HUES6 (cell line): Measurements from ENCODE around the gene MUC5B.

Source experiments
- H3K27ac ChIP-seq: 2 replicates; pipeline ENCODE4 v1.7.0; 2013; ENCODE audit warnings: low read depth, mild to moderate bottlenecking, low read length, inconsistent platforms
- H3K27me3 ChIP-seq: 2 replicates; pipeline ENCODE4 v1.6.1; 2013; ENCODE audit warnings: low read length; ENCODE audit not compliant: control insufficient read depth, insufficient read depth
- H3K36me3 ChIP-seq: 2 replicates; pipeline ENCODE4 v1.6.1; 2013; ENCODE audit warnings: low read length; ENCODE audit not compliant: control insufficient read depth, insufficient read depth
- H3K4me1 ChIP-seq: 2 replicates; pipeline ENCODE4 v1.6.1; 2013; ENCODE audit warnings: low read length; ENCODE audit not compliant: control insufficient read depth, insufficient read depth
- H3K4me3 ChIP-seq: 2 replicates; pipeline ENCODE4 v1.5.1; 2013; ENCODE audit warnings: low read depth, low read length
- H3K9ac ChIP-seq: one replicate; pipeline ENCODE4 v1.6.1; 2013; ENCODE audit warnings: mild to moderate bottlenecking, low read length
- H3K9me3 ChIP-seq: 2 replicates; pipeline ENCODE4 v1.6.1; 2013; ENCODE audit warnings: low read depth, low read length; ENCODE audit not compliant: control insufficient read depth, insufficient read depth

MUC5B gene

GRCh38 chr11:1285316-1285744 lies 62.5 kb downstream of the MUC5B start:
- Histone ChIP-seq H3K4me3 (no peak overlapping the region), H3K27ac (no peak overlapping the region), H3K9me3 (no peaks in the 10 kb centered on the region), H3K27me3 (no peaks in the 10 kb centered on the region), H3K9ac (no peak overlapping the region), H3K36me3 (peaks cover 71% of the 10 kb centered on the region), H3K4me1 (peaks cover 5% of the 10 kb centered on the region; the same call in 1 of the 2 replicates)

GRCh38 chr11:1285876-1286275 lies 63.0 kb downstream of the MUC5B start:
- H3K27me3 ChIP-seq: no peaks in the 10 kb centered on the region
- no peak overlapping the region for H3K4me3 ChIP-seq
- no peak overlapping the region for H3K27ac ChIP-seq
- no peaks in the 10 kb centered on the region for H3K9me3 ChIP-seq
- peaks cover 5% of the 10 kb centered on the region; the same call in 1 of the 2 replicates for H3K4me1 ChIP-seq
- no peak overlapping the region for H3K9ac ChIP-seq
- H3K36me3 ChIP-seq: peaks cover 72% of the 10 kb centered on the region

- Histone ChIP-seq H3K9me3 (no peaks in the 10 kb centered on the region), H3K9ac (no peak overlapping the region), H3K4me3 (no peak overlapping the region), H3K27me3 (no peaks in the 10 kb centered on the region), H3K27ac (no peak overlapping the region), H3K4me1 (no peaks in the 10 kb centered on the region), H3K36me3 (peaks cover 62% of the 10 kb centered on the region)
These were observed 65.1 kb downstream of the MUC5B start for GRCh38 chr11:1287928-1288327.

- H3K36me3 ChIP-seq: peaks cover 58% of the 10 kb centered on the region
- no peaks in the 10 kb centered on the region for H3K9me3 ChIP-seq
- H3K4me3 ChIP-seq: no peak overlapping the region
- H3K4me1 ChIP-seq: no peaks in the 10 kb centered on the region
- no peaks in the 10 kb centered on the region for H3K27me3 ChIP-seq
- no peak overlapping the region for H3K27ac ChIP-seq
- H3K9ac ChIP-seq: no peak overlapping the region
These were observed 65.7 kb downstream of the MUC5B start for GRCh38 chr11:1288426-1289151.

GRCh38 chr11:1289211-1289935 lies 66.5 kb downstream of the MUC5B start:
- no peaks in the 10 kb centered on the region for H3K27me3 ChIP-seq
- H3K4me3 ChIP-seq: no peak overlapping the region
- H3K9ac ChIP-seq: no peak overlapping the region
- H3K9me3 ChIP-seq: no peaks in the 10 kb centered on the region
- H3K36me3 ChIP-seq: peaks cover 61% of the 10 kb centered on the region
- no peak overlapping the region for H3K27ac ChIP-seq
- H3K4me1 ChIP-seq: no peaks in the 10 kb centered on the region

- H3K27ac ChIP-seq: no peak overlapping the region
- no peaks in the 10 kb centered on the region for H3K4me1 ChIP-seq
- H3K9me3 ChIP-seq: no peaks in the 10 kb centered on the region
- H3K4me3 ChIP-seq: no peak overlapping the region
- H3K27me3 ChIP-seq: no peaks in the 10 kb centered on the region
- peaks cover 56% of the 10 kb centered on the region for H3K36me3 ChIP-seq
- H3K9ac ChIP-seq: no peak overlapping the region
These were observed 67.5 kb downstream of the MUC5B start for GRCh38 chr11:1290052-1291040.

GRCh38 chr11:1291295-1292017 lies 68.6 kb downstream of the MUC5B start:
- Histone ChIP-seq H3K36me3 (peaks cover 48% of the 10 kb centered on the region), H3K27me3 (no peaks in the 10 kb centered on the region), H3K9ac (no peak overlapping the region), H3K9me3 (no peaks in the 10 kb centered on the region), H3K4me3 (no peak overlapping the region), H3K27ac (no peak overlapping the region), H3K4me1 (no peaks in the 10 kb centered on the region)

GRCh38 chr11:1292018-1292643 lies 69.3 kb downstream of the MUC5B start:
- Histone ChIP-seq H3K4me3 (no peak overlapping the region), H3K27me3 (no peaks in the 10 kb centered on the region), H3K9ac (no peak overlapping the region), H3K4me1 (no peaks in the 10 kb centered on the region), H3K9me3 (no peaks in the 10 kb centered on the region), H3K27ac (no peak overlapping the region), H3K36me3 (peaks cover 41% of the 10 kb centered on the region)

- no peaks in the 10 kb centered on the region for H3K4me1 ChIP-seq
- peaks cover 42% of the 10 kb centered on the region for H3K36me3 ChIP-seq
- H3K9ac ChIP-seq: no peak overlapping the region
- H3K9me3 ChIP-seq: no peaks in the 10 kb centered on the region
- no peaks in the 10 kb centered on the region for H3K27me3 ChIP-seq
- no peak overlapping the region for H3K27ac ChIP-seq
- H3K4me3 ChIP-seq: no peak overlapping the region
These were observed 70.1 kb downstream of the MUC5B start for GRCh38 chr11:1292644-1293618.
